Measurements from ENCODE around the gene MYH11.
"Not testable (repeated sequence)": the region's sequence is repeated elsewhere in the genome, so short reads cannot be mapped to it uniquely, and the experiment has no call there.

Gene MYH11

GRCh38 chr16:15809297-15809696, 47.5 kb downstream of the MYH11 start:
- DNase-seq (ENCODE audit: low read depth), result not testable (repeated sequence)

- no peak for DNase-seq (ENCODE audit: low read depth)
These were observed 48.8 kb downstream of the MYH11 start for GRCh38 chr16:15808071-15808470.

- no peak for DNase-seq (ENCODE audit: low read depth)
These were observed 49.2 kb downstream of the MYH11 start for GRCh38 chr16:15807603-15808009.

GRCh38 chr16:15803618-15804017, 53.2 kb downstream of the MYH11 start:
- no peak for DNase-seq (ENCODE audit: low read depth)

- no peak for DNase-seq (ENCODE audit: low read depth)
These were observed 56.9 kb downstream of the MYH11 start for GRCh38 chr16:15799851-15800495.

GRCh38 chr16:15798671-15799070, 58.2 kb downstream of the MYH11 start:
- no peak for DNase-seq (ENCODE audit: low read depth)

DNA sequence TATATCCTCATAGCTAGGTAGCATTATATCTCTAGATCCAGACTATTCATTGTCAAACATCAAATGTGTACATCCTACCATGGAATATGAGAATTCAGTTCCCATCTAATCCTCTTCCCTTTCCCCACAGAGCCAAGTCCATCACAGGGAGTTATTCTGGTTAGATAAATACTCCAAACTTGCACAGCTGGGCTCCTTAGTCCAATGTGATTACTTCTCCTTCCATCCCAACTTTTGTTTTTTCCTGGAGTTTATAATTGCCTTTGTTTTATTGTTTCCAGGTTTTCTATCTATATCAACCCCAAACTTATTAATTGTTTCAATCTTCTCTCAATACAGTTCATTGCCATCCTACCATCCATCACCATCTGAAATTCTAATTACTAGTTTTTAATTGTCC, 59.9 kb downstream of the MYH11 start:
- DNase-seq (ENCODE audit: low read depth), result no peak

DNA sequence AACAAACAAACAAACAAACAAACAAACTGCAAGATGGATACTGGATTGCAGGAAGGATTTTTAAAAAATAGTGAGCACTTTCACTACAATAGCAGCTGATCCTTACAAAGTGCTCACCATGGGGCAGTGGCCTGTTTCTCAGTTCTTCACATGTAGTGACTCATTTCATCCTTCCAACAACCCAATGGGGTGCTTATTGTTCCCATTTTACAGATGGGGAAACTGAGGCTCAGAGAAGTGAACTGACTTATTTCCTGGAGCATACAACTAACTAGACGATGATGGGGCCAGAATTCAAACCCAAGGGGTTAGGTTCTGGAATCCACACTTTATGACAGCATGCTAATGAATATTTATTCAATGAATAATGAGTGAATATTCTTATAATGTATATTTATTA, 61.2 kb downstream of the MYH11 start:
- DNase-seq (ENCODE audit: low read depth), result no peak

- no peak for DNase-seq (ENCODE audit: low read depth)
These were observed 64.3 kb downstream of the MYH11 start for GRCh38 chr16:15792563-15792971.

GRCh38 chr16:15790458-15790857, 66.4 kb downstream of the MYH11 start:
- DNase-seq (ENCODE audit: low read depth), result no peak

DNA sequence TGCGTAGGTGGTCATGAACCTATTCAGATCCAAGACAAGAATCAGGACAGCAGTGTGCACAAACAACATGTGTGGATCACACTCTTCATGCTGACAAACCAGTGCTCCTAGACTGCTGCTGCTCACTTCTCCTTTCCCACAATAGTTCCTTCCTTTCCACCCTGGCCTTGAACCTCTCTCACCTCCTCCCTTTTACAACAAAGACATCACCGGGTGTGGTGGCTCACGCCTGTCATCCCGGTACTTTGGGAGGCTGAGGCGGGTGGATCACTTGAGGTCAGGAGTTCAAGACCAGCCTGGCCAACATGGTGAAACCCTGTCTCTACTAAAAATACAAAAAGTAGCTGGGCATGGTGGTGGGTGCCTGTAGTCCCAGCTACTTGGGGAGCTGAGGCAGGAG, 67.0 kb downstream of the MYH11 start:
- not testable (repeated sequence) for DNase-seq (ENCODE audit: low read depth)

DNA sequence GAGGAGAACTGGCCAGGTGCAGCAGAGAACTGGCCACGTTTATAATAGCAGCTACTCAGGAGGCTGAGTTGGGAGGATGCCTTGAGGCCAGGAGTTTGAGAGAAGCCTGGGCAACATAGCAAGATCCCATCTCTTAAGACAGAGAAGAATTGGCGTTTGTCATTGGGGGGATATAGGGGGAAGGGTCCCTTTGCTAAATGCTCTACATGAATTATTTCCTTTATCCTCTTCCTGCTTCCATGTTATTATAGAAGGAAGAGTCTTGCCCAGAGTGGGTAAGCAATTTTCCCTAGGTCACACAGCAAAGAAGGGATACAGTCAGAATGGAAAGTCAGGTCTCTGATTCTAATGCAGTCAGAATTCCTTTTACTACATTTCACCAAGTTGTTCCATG, 68.0 kb downstream of the MYH11 start:
- DNase-seq (ENCODE audit: low read depth), result no peak

GRCh38 chr16:15786501-15786900, 70.3 kb downstream of the MYH11 start:
- DNase-seq (ENCODE audit: low read depth), result no peak

DNA sequence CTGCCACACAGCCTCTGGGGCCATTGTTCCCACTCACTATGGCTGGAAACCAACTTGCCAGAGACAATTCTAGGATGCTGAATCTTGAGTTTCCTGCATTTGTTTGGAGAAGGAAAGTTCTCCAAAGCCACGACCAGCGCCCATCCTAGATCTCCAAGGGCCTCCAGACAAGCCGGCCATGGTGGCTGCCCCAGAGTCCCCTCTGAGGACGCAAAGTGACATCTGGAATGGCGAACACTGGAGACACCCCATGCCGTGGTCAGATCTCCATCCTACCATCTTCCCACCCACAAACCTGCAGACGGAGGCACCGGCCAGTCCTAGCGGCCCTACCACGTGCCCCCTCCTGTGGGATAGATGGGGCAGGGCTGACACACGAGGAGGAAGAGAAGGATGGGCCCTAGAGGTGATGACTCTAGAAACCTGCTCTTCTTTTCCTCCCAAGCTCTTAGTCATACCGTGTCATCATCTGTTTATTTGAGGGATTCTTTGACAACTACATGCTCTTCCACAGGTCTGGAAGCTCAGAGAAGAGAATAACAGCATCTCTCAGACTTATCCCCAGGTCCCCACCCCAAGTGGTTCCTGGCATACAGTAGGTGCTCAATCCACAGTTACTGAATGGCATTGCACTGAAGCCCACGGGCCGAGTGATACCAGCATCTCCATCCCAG, 71.3 kb downstream of the MYH11 start:
- DNase-seq (ENCODE audit: low read depth), result no peak

DNA sequence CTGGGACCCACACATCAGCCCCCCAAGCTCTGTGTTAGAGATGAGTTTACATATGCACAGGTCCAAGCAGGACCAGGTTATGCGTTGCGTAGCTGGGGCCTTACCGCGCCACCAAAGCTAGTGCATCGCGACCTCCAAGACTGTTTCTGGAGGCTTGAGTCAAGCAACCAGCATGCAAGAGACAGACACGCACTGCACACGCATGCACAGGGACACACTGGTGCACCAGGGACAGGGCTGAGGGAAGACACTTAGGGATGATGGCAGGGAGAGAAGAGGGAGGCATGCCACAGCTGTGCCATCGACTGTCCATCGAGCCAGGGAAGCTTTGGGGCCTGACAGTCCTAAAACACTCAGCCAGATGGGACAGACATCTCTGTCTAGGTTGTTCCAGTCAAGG, 72.8 kb downstream of the MYH11 start:
- DNase-seq (ENCODE audit: low read depth), result no peak

DNA sequence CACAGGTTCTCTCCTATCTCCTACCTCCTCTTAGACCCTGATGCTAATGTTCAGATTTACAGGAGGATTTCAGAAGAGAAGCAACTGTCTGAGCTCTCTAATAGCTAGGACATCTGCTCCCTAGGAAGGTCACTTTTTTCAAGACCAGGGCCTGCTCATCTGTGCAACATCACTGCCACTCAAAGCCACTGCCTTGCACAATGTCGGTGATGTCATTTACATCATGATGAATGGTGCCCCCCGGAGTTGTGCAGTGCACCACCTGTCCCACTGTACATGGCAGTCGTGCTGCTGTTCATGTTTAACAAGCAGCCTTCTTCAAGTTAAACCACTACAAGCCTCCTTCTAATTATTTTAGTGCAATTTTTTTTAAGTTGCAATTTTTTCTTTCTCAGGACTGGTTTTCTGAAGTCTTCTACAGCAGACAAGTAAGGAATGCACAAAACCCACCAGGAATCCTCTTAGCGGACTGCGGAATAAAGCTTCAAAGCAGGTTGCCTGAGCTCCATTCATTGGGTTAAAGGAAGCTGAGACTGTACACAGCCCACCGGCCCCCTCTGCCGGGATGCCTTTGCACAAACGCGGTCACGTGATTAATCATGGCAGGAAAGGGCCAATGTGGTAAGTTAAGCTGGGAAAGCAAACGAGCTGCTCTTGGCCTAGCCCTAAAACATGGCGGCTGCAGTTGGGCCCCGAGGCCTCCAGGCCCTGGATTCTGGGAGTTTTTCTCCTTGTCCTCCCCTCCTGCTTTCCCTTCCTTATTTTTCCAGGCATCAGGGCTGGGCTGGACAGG, 74.1 kb downstream of the MYH11 start:
- no peak for DNase-seq (ENCODE audit: low read depth)

DNA sequence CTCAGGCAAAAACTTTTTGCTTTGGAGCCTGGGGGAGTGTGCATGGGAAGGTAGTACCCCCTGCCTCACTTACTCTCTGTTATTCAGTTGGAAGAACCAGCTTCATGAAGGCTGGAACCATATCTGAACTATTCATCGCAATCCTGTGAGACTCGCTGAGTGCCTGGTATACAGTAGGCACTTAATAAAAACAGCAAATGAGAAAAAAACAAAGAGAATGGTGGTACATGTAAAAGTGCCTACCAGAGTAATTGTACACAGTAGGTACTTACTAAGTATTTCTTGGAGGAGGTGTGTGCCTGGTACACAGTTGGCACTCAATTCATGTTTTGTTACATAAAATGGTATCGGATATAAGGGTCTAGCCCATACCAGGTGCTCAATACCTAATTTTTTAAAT, 75.2 kb downstream of the MYH11 start:
- DNase-seq (ENCODE audit: low read depth), result no peak

DNA sequence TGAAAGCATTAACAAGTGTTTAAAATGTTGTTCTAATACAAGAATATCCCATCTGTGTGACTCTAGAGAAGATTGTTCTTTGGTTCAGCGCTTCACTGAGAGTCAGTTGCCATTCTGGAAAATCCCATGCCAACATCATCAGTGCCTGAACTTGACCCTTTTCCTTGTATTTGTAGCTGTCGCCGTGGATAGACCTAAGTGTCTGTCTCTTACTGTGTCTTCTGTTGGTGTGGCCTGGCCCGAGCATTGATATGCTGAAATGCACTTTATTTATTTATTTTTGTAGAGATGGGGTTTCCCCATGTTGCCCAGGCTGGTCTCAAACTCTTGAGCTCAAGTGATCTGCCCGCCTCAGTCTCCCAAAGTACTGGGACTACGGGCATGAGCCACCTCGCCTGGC, 76.0 kb downstream of the MYH11 start:
- DNase-seq (ENCODE audit: low read depth), result no peak

- DNase-seq (ENCODE audit: low read depth), result no peak
These were observed 77.0 kb downstream of the MYH11 start for GRCh38 chr16:15779664-15780351.

DNA sequence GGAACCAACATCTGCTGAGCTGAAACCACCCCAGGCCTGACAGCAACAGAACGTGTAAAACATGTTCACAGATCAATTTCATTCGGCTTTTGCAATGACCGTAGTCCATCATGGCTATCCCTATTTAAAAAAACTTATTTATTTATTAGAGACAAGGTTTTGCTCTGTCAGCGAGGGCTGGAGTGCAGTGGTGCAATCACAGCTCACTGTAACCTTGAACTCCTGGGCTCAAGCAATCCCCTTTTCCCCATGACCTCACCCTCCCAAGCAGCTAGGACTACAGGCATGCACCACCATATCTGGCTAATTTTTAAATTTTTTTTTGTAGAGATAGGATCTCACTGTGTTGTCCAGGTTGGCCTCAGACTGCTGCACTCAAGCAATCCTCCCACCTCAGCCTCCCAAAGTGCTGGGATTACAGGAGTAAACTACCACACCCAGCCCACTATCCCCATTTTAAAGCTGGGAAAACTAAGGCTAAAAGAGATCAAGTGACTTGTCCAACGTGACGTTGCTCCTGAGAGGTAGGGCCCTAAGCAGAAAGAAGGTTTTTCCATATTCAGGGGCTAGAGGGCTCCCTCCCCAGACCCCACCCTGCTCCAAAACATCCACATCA, 77.7 kb downstream of the MYH11 start:
- DNase-seq (ENCODE audit: low read depth), result no peak

DNA sequence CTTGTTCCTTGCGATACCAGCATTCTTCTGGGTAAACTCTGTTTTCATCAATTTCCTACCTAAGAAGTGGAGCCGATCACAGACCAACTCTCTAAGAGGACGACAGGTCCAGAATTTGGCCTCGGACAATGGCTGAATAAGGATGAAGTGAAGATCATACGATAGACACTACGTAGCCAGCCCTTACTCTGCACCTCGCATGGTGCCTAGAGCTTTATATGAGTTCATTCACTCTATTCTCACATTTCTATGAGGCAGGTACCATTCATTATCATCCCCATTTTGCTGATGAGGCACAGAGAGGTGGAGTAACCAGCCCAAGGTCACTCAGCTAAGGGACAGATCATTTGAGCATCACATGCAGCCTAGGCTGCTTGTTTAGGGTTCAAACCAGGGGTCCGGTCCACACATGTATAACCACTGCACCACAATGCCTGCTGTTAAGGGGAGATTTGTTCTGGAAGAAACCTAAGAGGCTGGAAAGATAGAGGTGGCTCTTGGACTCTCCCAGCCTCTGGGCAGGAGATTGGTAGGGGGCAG, 78.6 kb downstream of the MYH11 start:
- DNase-seq (ENCODE audit: low read depth), result no peak

Data from stimulated activated CD8-positive, alpha-beta memory T cell treated with anti-CD3 and anti-CD28 coated beads, Interleukin-15, amount 100 ng/mL, for 24 hours (primary cell).